GM18867 (cell line): ENCODE results near the gene ARHGEF25.

Source experiments
- ATAC-seq: cut with Tn5 transposase; IDR thresholded peaks from one replicate; pipeline ENCODE4 v1.9.1; 2021; ENCODE audit warnings: mild to moderate bottlenecking, moderate library complexity; ENCODE audit not compliant: unreplicated experiment

The ARHGEF25 gene

GRCh38 chr12:57620936-57621496 lies 9.8 kb downstream of the ARHGEF25 start:
- no peak for ATAC-seq

- no peak for ATAC-seq
Observed at GRCh38 chr12:57621497-57622292, 10.5 kb downstream of the ARHGEF25 start.

- ATAC-seq: no peak
Observed at GRCh38 chr12:57622293-57623245, 11.3 kb downstream of the ARHGEF25 start.

GRCh38 chr12:57623385-57623784 lies 12.2 kb downstream of the ARHGEF25 start:
- ATAC-seq: no peak

GRCh38 chr12:57623811-57624390 lies 12.7 kb downstream of the ARHGEF25 start:
- ATAC-seq: no peak

- ATAC-seq: no peak
Observed at GRCh38 chr12:57624441-57625220, 13.4 kb downstream of the ARHGEF25 start.

GRCh38 chr12:57625261-57626032 lies 14.2 kb downstream of the ARHGEF25 start:
- no peak for ATAC-seq

GRCh38 chr12:57626111-57626920 lies 15.1 kb downstream of the ARHGEF25 start:
- no peak for ATAC-seq

GRCh38 chr12:57626921-57627445 lies 15.7 kb downstream of the ARHGEF25 start:
- no peak for ATAC-seq

GRCh38 chr12:57627501-57628279 lies 16.5 kb downstream of the ARHGEF25 start:
- ATAC-seq: no peak

- ATAC-seq: no peak
Observed at GRCh38 chr12:57628280-57629191, 17.3 kb downstream of the ARHGEF25 start.

- ATAC-seq: no peak
Observed at GRCh38 chr12:57629897-57630471, 18.7 kb downstream of the ARHGEF25 start.

- ATAC-seq: no peak
Observed at GRCh38 chr12:57630891-57631433, 19.7 kb downstream of the ARHGEF25 start.

- ATAC-seq: no peak
Observed at GRCh38 chr12:57631566-57632072, 20.4 kb downstream of the ARHGEF25 start.

GRCh38 chr12:57632073-57632957 lies 21.1 kb downstream of the ARHGEF25 start:
- ATAC-seq: peak; percentile 15
